ENCODE data around the gene B3GNT9.

- TF ChIP-seq CTCF (IDR thresholded peaks at IDR 0.05; ENCODE audit: borderline replicate concordance, extremely low read depth, low read length, poor library complexity, severe bottlenecking) = peak; percentile 60
- TF ChIP-seq EZH2 (IDR thresholded peaks at IDR 0.05; ENCODE audit: borderline replicate concordance, low read depth, low read length, severe bottlenecking) = no peak
Measured at GRCh38 chr16:67198238-67198734, 47.5 kb upstream of the B3GNT9 start.
